RWPE2 (cell line): ENCODE results near the gene ZNF524.

Experiments
- ATAC-seq: fragments of 200-7000 bp; cut with Tn5 transposase; 3 replicates; pipeline ENCODE4 v1.9.1; 2021; ENCODE audit warnings: low read depth
- DNase-seq: peaks from one replicate; pipeline ENCODE4 v3.0.0-alpha.2; 2020; ENCODE audit warnings: low spot score
- H3K27ac ChIP-seq: fragments of 450-650 bp; 2 replicates; pipeline ENCODE4 v1.5.1; 2017; ENCODE audit warnings: mild to moderate bottlenecking; ENCODE audit not compliant: poor library complexity, severe bottlenecking
- H3K27me3 ChIP-seq: fragments of 250-450 bp; sonication (Bioruptor Pico); 2 replicates; pipeline ENCODE4 v1.5.1; 2021; ENCODE audit warnings: mild to moderate bottlenecking, moderate library complexity; ENCODE audit not compliant: insufficient read depth, poor library complexity, severe bottlenecking
- H3K36me3 ChIP-seq: fragments of 250-450 bp; sonication (Bioruptor Pico); 2 replicates; pipeline ENCODE4 v1.5.1; 2020; ENCODE audit warnings: low read depth, mild to moderate bottlenecking, moderate library complexity
- H3K4me1 ChIP-seq: fragments of 250-450 bp; sonication (Bioruptor Pico); 2 replicates; pipeline ENCODE4 v1.5.1; 2021; ENCODE audit warnings: mild to moderate bottlenecking, moderate library complexity; ENCODE audit not compliant: insufficient read depth, poor library complexity, severe bottlenecking
- H3K4me3 ChIP-seq: fragments of 250-450 bp; sonication (Bioruptor Pico); 2 replicates; pipeline ENCODE4 v1.5.1; 2021; ENCODE audit warnings: mild to moderate bottlenecking, moderate library complexity; ENCODE audit not compliant: severe bottlenecking
- H3K9me3 ChIP-seq: fragments of 250-450 bp; sonication (Bioruptor Pico); 2 replicates; pipeline ENCODE4 v1.5.1; 2021; ENCODE audit warnings: mild to moderate bottlenecking, moderate library complexity; ENCODE audit not compliant: severe bottlenecking
- CTCF ChIP-seq: fragments of 450-650 bp; IDR thresholded peaks from one replicate; pipeline ENCODE4 v1.5.1; 2017; ENCODE audit warnings: mild to moderate bottlenecking, moderate library complexity; ENCODE audit not compliant: poor library complexity, severe bottlenecking

The ZNF524 gene

GRCh38 chr19:55640043-55640576 is 40.0 kb downstream of the ZNF524 start:
- DNase-seq: no peak
- no peak for ATAC-seq

DNA sequence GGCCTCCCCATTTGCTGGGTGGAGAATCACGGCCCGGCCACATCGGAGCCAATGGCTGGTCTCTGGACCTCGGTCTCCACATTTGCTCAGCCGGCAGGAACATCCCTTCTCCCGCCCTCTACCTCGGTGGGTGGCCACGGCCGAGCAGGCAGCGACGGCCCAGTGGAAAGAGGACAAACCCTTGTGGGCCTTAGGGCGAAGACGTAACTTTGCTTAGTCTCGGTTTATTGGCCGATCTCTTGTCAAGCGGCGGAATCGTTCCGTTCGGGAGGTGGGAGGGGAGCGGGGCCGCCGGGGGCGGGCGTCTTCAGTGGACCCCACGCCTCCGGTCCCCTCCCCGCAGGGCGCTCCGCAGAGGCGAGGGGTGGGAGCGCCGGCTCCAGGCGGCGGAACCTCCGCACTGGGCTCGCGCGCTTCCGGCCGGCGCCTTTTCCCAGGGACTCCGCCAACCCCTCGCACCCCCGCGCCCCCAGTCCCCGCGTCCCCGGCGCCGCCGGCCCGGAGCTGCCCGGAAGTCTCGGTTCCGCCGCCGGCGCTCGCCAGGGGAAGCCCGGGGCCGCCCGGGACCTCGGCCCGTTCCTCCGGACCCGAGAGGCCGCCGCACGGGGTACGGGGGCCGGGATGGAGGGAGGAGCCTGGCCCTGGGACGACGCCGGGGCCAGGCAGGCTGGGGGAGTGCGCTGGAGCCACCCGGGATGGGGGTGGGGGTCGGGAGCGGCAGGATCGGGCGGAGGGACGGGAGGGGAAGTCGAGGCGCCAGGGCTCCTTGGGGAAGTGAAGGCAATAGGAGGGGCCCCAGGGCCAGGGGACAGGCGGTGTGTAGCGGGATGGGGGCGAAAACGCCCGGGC is 40.7 kb downstream of the ZNF524 start, which contains the start of gene ZNF580:
Gene ZNF580 (plus strand): TSS at position 426 of the 849 bp plus-strand sequence. CDS start 1,507 bp downstream, outside the sequence.
- H3K27ac ChIP-seq: peak within 1 kb of the TSS; percentile 89
- TF ChIP-seq CTCF: no peak
- H3K9me3 ChIP-seq: no peaks in the 10 kb centered on the region
- H3K4me3 ChIP-seq: peak within 1 kb of the TSS; percentile 47
- DNase-seq (no peak), ATAC-seq (peak; percentile 49)
- no peaks in the 10 kb centered on the region for H3K27me3 ChIP-seq
- peaks cover 4% of the 10 kb centered on the region for H3K4me1 ChIP-seq
- peaks cover 16% of the 10 kb centered on the region for H3K36me3 ChIP-seq

More at GRCh38 chr19:55640043-55640576, 40.0 kb downstream of the ZNF524 start:
- H3K27me3 ChIP-seq: no peaks in the 10 kb centered on the region
- H3K27ac ChIP-seq: peak overlapping the region; percentile 89
- H3K36me3 ChIP-seq: peaks cover 9% of the 10 kb centered on the region
- TF ChIP-seq CTCF: peak; percentile 49
- peaks cover 5% of the 10 kb centered on the region for H3K4me1 ChIP-seq
- peak overlapping the region; percentile 47 for H3K4me3 ChIP-seq
- no peaks in the 10 kb centered on the region for H3K9me3 ChIP-seq

DNA sequence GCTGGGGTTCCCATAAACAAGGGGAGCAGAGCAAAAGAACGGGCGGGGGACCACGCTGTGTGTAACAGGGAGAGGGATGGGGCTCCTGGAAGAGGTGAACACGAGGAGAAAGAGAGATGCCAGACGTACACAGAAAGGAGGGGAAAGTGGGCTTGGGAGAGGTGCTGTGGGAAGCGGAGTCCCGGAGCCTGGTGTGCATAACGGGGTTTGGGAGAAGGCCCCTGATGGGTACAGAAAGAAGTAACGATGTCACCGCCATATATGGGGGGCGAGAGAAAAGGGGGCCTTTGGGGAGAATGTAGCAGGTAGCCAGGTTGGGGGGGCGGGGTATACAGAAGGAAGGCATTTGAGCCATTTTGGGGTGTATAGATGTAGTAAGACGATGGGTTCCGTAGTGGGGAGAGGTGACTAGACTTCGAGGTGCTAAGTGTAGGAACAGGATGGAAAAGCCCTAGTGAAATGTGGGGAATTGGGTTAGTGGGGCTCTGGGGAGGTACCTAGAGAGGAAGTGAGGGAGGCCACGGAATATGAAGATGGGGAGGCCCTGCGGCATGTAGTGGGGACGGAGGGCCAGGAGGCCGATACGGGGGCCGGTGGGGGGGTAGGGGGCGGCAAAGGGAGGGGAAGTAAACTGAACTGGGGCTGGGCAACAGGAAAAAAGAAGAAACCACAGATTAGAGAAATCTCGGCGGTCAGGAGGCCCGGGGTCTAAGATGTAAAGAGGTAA is 41.5 kb downstream of the ZNF524 start:
- Histone ChIP-seq H3K9me3 (no peaks in the 10 kb centered on the region), H3K4me1 (no peaks in the 10 kb centered on the region), H3K27ac (peak overlapping the region; percentile 89), H3K36me3 (peaks cover 17% of the 10 kb centered on the region), H3K27me3 (no peaks in the 10 kb centered on the region), H3K4me3 (peak overlapping the region; percentile 47)
- ATAC-seq: peak; percentile 19
- DNase-seq: no peak
- TF ChIP-seq CTCF: no peak

DNA sequence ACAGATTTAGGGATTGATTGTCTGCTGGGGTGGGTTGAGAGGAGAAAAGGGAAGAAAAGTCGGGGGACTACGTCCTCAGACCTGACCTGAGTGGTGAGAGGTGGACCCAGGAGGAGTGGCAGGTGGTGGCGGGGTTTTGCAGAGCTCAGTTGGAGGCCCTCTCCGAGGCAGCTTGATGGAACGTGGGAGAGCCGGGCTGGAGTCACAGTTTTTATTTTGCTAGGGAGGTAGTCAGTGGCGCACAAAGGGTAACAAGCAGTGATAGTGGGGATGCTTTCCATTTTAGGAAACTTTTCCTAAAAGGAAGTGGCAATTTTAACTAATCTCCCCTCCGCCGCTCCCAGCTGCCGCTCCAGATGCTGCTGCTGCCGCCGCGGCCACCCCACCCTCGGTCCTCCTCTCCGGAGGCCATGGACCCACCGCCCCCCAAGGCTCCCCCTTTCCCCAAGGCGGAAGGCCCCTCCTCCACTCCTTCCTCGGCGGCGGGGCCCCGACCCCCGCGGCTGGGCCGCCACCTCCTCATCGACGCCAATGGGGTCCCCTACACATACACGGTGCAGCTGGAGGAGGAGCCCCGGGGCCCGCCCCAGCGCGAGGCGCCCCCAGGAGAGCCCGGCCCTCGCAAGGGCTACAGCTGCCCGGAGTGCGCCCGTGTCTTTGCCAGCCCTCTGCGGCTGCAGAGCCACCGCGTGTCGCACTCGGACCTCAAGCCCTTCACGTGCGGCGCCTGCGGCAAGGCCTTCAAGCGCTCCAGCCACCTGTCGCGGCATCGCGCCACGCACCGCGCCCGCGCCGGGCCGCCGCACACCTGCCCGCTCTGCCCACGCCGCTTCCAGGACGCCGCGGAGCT is 42.3 kb downstream of the ZNF524 start:
- Histone ChIP-seq H3K36me3 (peaks cover 21% of the 10 kb centered on the region), H3K27ac (peak overlapping the region; percentile 89), H3K27me3 (no peaks in the 10 kb centered on the region), H3K9me3 (no peaks in the 10 kb centered on the region), H3K4me3 (peak overlapping the region; percentile 47), H3K4me1 (no peaks in the 10 kb centered on the region)
- DNase-seq (no peak), ATAC-seq (peak; percentile 8; the same call in 1 of the 3 replicates)
- no peak for TF ChIP-seq CTCF
